Fibroblast of skin of back (primary cell): Measurements from ENCODE around the gene RAPSN.

Source experiments
- DNase-seq: peaks from one replicate; pipeline ENCODE4 v3.0.0-alpha.2; 2013

RAPSN gene

GRCh38 chr11:47406896-47407745, 41.8 kb downstream of the RAPSN start:
- no peak for DNase-seq

GRCh38 chr11:47403571-47403970, 45.4 kb downstream of the RAPSN start:
- DNase-seq, result no peak

GRCh38 chr11:47403135-47403534, 45.8 kb downstream of the RAPSN start:
- no peak for DNase-seq

- DNase-seq, result no peak
These were observed 48.1 kb downstream of the RAPSN start for GRCh38 chr11:47400768-47401279.

- no peak for DNase-seq
These were observed 48.8 kb downstream of the RAPSN start for GRCh38 chr11:47399860-47400767.

GRCh38 chr11:47398551-47398950, 50.4 kb downstream of the RAPSN start:
- no peak for DNase-seq

GRCh38 chr11:47398011-47398410, 50.9 kb downstream of the RAPSN start:
- DNase-seq, result no peak

GRCh38 chr11:47396049-47396320, 53.0 kb downstream of the RAPSN start:
- DNase-seq, result no peak

- no peak for DNase-seq
These were observed 53.5 kb downstream of the RAPSN start for GRCh38 chr11:47395223-47396048.

- peak; percentile 35 for DNase-seq
These were observed 54.4 kb downstream of the RAPSN start for GRCh38 chr11:47394322-47395222.

- no peak for DNase-seq
These were observed 55.0 kb downstream of the RAPSN start for GRCh38 chr11:47394050-47394321.

- DNase-seq, result peak; percentile 38
These were observed 55.5 kb downstream of the RAPSN start for GRCh38 chr11:47393163-47394049.

- DNase-seq, result no peak
These were observed 56.3 kb downstream of the RAPSN start for GRCh38 chr11:47392546-47393162.

- no peak for DNase-seq
These were observed 57.1 kb downstream of the RAPSN start for GRCh38 chr11:47391711-47392432.

GRCh38 chr11:47391077-47391583, 57.8 kb downstream of the RAPSN start:
- no peak for DNase-seq

GRCh38 chr11:47390422-47390760, 58.5 kb downstream of the RAPSN start:
- no peak for DNase-seq

GRCh38 chr11:47389577-47390421, 59.1 kb downstream of the RAPSN start:
- no peak for DNase-seq
